ENCODE results near the gene MLIP. TPM values are rescaled to one million over a fixed set of nuclear protein-coding genes. Genes with fewer than 3 reads are reported as not detected.

Gene MLIP
- total RNA-seq, 1 experiment from 2014 or later, result not detected

Other genes starting within 250 kb of the MLIP start
- not detected for gene TINAG, start 197.0 kb downstream of the MLIP start, total RNA-seq (2021; ENCODE audit: unreplicated experiment)